ENCODE measurements around the gene LENEP.
"Not testable (repeated sequence)": the region's sequence is repeated elsewhere in the genome, so short reads cannot be mapped to it uniquely, and the experiment has no call there.

Gene LENEP

DNA sequence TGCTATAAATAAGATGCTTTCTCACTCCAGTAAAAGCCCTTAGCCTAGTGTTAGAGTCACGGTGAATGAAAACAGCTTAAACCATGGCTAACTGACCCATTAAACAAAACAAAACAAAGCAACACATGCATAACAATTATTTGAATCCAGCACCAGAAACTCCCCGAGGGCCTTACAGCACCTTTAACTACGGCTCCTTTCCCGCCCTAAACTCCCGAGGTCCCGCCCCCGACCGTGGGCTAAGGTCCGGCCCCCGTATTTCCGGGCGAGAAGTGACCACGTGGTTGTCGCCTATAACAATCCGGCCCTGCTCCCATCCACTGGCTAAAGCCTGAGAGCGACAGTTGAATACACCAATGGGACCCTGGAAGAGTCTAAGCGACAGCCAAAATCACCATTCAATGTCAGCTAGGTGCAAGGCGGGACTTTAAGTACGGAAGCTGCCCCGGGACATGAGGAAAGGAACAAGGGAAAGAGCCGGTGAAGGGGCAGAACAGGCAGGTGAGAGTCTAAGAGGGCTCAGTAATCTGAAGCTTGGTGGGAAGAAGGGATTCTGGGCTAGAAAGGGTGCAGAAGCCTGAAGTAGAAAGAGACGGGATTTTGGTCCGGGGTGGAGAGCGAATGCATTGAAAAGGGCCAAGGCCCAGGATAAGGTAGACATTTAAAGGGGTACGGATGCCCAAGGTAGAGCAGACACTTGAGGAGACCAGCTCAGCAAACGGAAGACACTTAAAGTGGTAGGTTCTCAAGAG lies 10.3 kb upstream of the LENEP start, which contains the start of gene FLAD1:
TSS of gene FLAD1 (plus strand) at position 448 of the 752 bp plus-strand sequence. CDS start 351 bp downstream, outside the sequence.
- peak; percentile 94 for DNase-seq (ENCODE audit: insufficient read length, low spot score)
- peak; percentile 86 for FAIRE-seq
- TF ChIP-seq PAX5 (IDR thresholded peaks at IDR 0.05; ENCODE audit: insufficient read depth, low read length, severe bottlenecking), result no peak
- TF ChIP-seq TAF1 (IDR thresholded peaks at IDR 0.05; ENCODE audit: low read depth, low read length), result peak; percentile 67; the same call in 1 of the 2 replicates
- peak; percentile 27; the same call in 1 of the 2 replicates for TF ChIP-seq SPI1 (IDR thresholded peaks at IDR 0.05; ENCODE audit: low read depth, low read length)
- no peak for TF ChIP-seq POU2F2 (IDR thresholded peaks at IDR 0.05; ENCODE audit: low read depth, low read length)
- TF ChIP-seq POLR2A (IDR thresholded peaks at IDR 0.05; ENCODE audit: low read depth, low read length), result peak; percentile 87
- peak; percentile 86 for TF ChIP-seq POLR2AphosphoS5 (IDR thresholded peaks at IDR 0.05; ENCODE audit: low read depth, low read length)

DNA sequence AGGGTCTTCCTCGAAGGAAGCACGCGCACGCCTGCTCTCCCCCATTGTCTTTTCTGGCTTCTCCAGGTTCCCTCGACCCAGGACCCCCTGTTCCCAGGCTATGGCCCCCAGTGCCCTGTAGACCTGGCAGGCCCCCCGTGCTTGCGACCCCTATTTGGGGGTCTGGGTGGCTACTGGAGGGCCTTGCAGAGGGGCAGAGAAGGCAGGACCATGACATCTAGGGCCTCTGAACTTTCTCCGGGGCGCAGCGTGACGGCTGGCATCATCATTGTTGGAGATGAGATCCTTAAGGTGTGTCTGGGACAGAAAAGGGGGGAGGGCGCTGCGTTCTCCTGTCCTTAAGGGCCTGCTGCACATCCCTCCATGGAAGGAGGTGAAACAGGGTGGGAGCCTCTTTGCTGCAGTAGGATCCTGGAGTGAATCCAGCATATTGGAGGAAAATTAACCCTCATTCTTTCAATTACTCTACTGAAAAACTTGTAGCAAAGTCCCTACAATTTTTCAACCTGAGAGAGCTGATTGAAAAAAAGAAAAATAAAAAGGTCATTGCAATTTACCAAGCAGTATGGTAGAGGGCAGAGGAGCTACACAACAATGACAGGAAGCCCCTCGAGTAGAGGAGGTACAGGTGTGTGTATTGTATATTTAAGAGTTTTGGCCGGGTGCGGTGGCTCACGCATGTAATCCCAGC lies 9.5 kb upstream of the LENEP start:
- no peak for FAIRE-seq
- no peak for DNase-seq (ENCODE audit: insufficient read length, low spot score)
- TF ChIP-seq POU2F2 (IDR thresholded peaks at IDR 0.05; ENCODE audit: low read depth, low read length) (no peak), TAF1 (IDR thresholded peaks at IDR 0.05; ENCODE audit: low read depth, low read length) (no peak)

GRCh38 chr1:154986736-154987135 lies 6.7 kb upstream of the LENEP start:
- DNase-seq (ENCODE audit: insufficient read length, low spot score); FAIRE-seq: not testable (repeated sequence)

DNA sequence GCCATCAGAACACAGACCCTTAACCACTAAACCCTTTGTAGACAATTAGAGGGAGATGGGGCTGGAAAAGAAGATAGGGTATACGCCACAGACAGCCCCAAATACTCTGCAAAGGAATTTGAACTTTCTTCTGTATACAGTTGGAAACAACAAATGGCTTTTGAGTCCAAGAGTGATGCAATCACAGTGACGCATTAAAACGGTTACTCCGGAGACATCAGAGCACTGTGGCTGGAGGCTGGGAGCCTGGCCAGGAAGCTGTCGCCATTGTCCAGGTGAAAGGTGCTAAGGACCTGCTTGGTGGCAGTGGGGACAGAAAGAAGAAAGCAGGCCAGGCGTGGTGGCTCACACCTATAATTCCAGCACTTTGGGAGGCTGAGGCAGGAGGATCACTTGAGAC lies 6.1 kb upstream of the LENEP start:
- no peak for DNase-seq (ENCODE audit: insufficient read length, low spot score)
- no peak for FAIRE-seq
- TF ChIP-seq POLR2A (IDR thresholded peaks at IDR 0.05; ENCODE audit: low read depth, low read length) (no peak), POLR2AphosphoS5 (IDR thresholded peaks at IDR 0.05; ENCODE audit: low read depth, low read length) (no peak), TAF1 (IDR thresholded peaks at IDR 0.05; ENCODE audit: low read depth, low read length) (no peak), SPI1 (IDR thresholded peaks at IDR 0.05; ENCODE audit: low read depth, low read length) (no peak), PAX5 (IDR thresholded peaks at IDR 0.05; ENCODE audit: insufficient read depth, low read length, severe bottlenecking) (no peak), POU2F2 (IDR thresholded peaks at IDR 0.05; ENCODE audit: low read depth, low read length) (no peak)

DNA sequence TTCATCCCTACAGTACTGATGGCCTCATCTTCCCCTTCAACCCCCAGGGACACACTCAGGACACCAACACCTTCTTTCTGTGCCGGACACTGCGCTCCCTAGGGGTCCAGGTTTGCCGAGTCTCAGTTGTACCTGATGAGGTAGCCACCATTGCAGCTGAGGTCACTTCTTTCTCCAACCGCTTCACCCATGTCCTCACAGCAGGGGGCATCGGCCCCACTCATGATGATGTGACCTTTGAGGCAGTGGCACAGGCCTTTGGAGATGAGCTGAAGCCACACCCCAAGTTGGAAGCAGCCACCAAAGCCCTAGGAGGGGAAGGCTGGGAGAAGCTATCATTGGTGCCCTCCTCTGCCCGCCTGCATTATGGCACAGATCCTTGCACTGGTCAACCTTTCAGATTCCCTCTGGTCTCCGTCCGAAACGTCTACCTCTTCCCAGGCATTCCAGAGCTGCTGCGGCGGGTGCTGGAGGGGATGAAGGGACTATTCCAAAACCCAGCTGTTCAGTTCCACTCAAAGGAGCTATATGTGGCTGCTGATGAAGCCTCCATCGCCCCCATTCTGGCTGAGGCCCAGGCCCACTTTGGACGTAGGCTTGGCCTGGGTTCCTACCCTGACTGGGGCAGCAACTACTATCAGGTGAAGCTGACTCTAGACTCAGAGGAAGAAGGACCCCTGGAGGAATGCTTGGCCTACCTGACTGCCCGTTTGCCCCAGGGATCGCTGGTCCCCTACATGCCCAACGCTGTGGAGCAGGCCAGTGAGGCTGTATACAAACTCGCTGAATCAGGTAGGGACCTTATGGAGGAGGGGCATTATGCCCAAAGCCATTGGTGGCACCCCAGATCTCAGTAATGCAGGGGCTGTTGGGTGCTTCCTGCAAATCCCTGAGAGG lies 5.1 kb upstream of the LENEP start:
- FAIRE-seq, result no peak
- DNase-seq (ENCODE audit: insufficient read length, low spot score), result no peak
- no peak for TF ChIP-seq PAX5 (IDR thresholded peaks at IDR 0.05; ENCODE audit: insufficient read depth, low read length, severe bottlenecking)
- no peak for TF ChIP-seq TAF1 (IDR thresholded peaks at IDR 0.05; ENCODE audit: low read depth, low read length)
- TF ChIP-seq POU2F2 (IDR thresholded peaks at IDR 0.05; ENCODE audit: low read depth, low read length), result no peak
- no peak for TF ChIP-seq POLR2A (IDR thresholded peaks at IDR 0.05; ENCODE audit: low read depth, low read length)
- no peak; the same call in 1 of the 2 replicates for TF ChIP-seq POLR2AphosphoS5 (IDR thresholded peaks at IDR 0.05; ENCODE audit: low read depth, low read length)
- TF ChIP-seq SPI1 (IDR thresholded peaks at IDR 0.05; ENCODE audit: low read depth, low read length), result no peak

DNA sequence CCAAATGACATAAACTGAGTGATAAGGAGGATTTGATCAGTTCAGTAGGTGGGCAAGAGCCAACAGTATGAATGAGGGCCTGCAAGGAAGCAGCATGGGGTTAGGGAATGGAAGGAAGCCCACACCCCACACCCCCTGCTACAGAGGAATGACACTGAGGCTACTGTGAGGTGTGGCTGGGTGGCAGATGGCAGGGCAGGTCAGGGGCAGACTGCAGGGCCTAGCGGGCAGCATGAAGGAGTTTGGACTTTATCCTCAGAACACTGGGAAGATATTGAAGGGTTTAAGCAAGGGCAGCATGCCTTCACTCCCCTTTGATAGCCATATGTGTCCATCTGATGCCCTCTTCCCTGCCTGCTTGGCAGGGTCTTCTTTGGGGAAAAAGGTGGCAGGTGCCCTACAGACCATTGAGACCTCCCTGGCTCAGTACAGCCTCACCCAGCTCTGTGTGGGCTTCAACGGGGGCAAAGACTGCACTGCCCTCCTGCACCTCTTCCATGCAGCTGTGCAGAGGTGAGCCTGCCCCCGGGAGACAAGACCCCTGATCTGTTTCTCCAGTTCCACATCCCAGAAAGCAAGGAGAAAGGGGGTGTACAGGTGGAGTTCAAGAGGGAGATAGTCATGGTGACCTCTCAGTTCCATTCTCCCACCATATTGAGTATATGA lies 4.1 kb upstream of the LENEP start:
- DNase-seq (ENCODE audit: insufficient read length, low spot score), result no peak
- no peak for FAIRE-seq
- TF ChIP-seq POLR2AphosphoS5 (IDR thresholded peaks at IDR 0.05; ENCODE audit: low read depth, low read length) (no peak), TAF1 (IDR thresholded peaks at IDR 0.05; ENCODE audit: low read depth, low read length) (no peak), SPI1 (IDR thresholded peaks at IDR 0.05; ENCODE audit: low read depth, low read length) (no peak), PAX5 (IDR thresholded peaks at IDR 0.05; ENCODE audit: insufficient read depth, low read length, severe bottlenecking) (no peak)

GRCh38 chr1:154990276-154990675 lies 3.1 kb upstream of the LENEP start:
- DNase-seq (ENCODE audit: insufficient read length, low spot score) (no peak), FAIRE-seq (no peak)
- TF ChIP-seq POLR2AphosphoS5 (IDR thresholded peaks at IDR 0.05; ENCODE audit: low read depth, low read length) (no peak), SPI1 (IDR thresholded peaks at IDR 0.05; ENCODE audit: low read depth, low read length) (no peak), POU2F2 (IDR thresholded peaks at IDR 0.05; ENCODE audit: low read depth, low read length) (no peak), TAF1 (IDR thresholded peaks at IDR 0.05; ENCODE audit: low read depth, low read length) (no peak), PAX5 (IDR thresholded peaks at IDR 0.05; ENCODE audit: insufficient read depth, low read length, severe bottlenecking) (no peak), POLR2A (IDR thresholded peaks at IDR 0.05; ENCODE audit: low read depth, low read length) (no peak)

DNA sequence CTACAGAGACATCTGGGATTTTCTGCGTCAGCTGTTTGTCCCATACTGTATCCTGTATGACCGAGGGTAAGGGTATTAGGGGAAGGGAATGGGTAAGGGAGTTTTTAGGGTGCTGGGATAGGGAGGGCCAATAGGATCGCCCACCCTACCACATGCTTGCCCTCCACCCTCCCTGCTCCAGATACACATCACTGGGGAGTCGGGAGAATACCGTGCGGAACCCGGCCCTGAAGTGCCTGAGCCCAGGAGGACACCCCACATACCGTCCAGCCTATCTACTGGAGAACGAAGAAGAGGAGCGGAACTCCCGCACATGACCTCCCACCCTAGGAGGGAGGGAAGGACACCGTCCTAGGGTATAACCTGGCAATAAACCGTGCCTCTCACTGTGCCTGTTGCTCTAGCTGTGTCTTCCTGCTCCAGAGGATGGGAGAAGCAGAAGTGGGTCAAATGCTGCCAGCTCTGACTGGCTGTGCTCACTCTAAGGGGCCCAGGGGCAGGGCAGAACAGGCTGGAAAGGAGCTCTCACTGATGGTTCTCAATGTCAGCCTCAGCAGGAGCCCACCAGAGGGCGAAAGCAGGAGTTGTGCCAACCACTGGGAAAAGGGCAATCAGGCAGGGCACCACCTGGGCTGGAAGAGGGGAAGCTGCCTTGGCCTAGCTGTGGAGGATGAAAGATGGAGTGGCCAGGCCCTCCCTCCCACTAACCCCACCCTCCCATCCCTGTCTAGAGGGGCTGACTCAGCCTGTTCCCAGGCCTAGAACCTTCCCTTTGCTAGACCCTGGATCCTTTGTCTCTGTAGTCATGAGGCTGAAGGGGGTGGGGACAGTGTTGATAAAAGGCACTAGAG lies 440 bp upstream of the LENEP start:
- TF ChIP-seq POU2F2 (IDR thresholded peaks at IDR 0.05; ENCODE audit: low read depth, low read length) (no peak), PAX5 (IDR thresholded peaks at IDR 0.05; ENCODE audit: insufficient read depth, low read length, severe bottlenecking) (no peak), POLR2A (IDR thresholded peaks at IDR 0.05; ENCODE audit: low read depth, low read length) (no peak), TAF1 (IDR thresholded peaks at IDR 0.05; ENCODE audit: low read depth, low read length) (no peak), POLR2AphosphoS5 (IDR thresholded peaks at IDR 0.05; ENCODE audit: low read depth, low read length) (no peak), SPI1 (IDR thresholded peaks at IDR 0.05; ENCODE audit: low read depth, low read length) (no peak)
- no peak for FAIRE-seq
- DNase-seq (ENCODE audit: insufficient read length, low spot score), result no peak

Data from GM12891 (cell line).